Smooth muscle cell of the umbilical artery (primary cell): Measurements from ENCODE around the gene RAB5IF. TPM values are rescaled to one million over a fixed set of nuclear protein-coding genes. Genes with fewer than 3 reads are reported as not detected.

Experiments
- total RNA-seq: library from RNA; depleted of rRNA; stranded (reverse); fragments of >200 nt; gene quantifications from 2 replicates; pipeline ENCODE4 v1.2.3, GENCODE V29; 2014

The RAB5IF gene
- total RNA-seq, result 62.0 and 90.9 TPM in 2 replicates

GRCh38 chr20:36605399-36606157, at the start of gene RAB5IF:
TSS of gene RAB5IF (plus strand) at chr20:36605779. CDS start at chr20:36605952, 173 bp downstream.

GRCh38 chr20:36573103-36573797, 32.3 kb upstream of the RAB5IF start, which contains the start of gene TGIF2:
TSS of gene TGIF2 (plus strand) at chr20:36573597. CDS start at chr20:36578775, 5,178 bp downstream.

GRCh38 chr20:36645998-36646397, 40.4 kb downstream of the RAB5IF start, which contains the start of gene SLA2:
TSS of gene SLA2 (minus strand) at chr20:36646196. CDS start at chr20:36641335, 4,861 bp downstream.

Other genes with a start within 250 kb of the RAB5IF start
- gene MYL9, start 64.3 kb upstream of the RAB5IF start, total RNA-seq, result 31.2 and 35.2 TPM in 2 replicates
- 9.5 TPM in 2 replicates for gene TGIF2, start 32.2 kb upstream of the RAB5IF start, total RNA-seq
- gene SLA2, start 40.4 kb downstream of the RAB5IF start, total RNA-seq, result not detected in 2 replicates
- 20.2 and 23.9 TPM in 2 replicates for gene NDRG3, start 140.3 kb downstream of the RAB5IF start, total RNA-seq
- gene DSN1, start 168.0 kb downstream of the RAB5IF start, total RNA-seq, result 6.8 and 12.6 TPM in 2 replicates